ENCODE measurements around the gene SPSB4. TPM values are rescaled to one million over a fixed set of nuclear protein-coding genes. Genes with fewer than 3 reads are reported as not detected.
A peak's percentile ranks its signal among the peaks of the same experiment; 100 is the strongest.

The SPSB4 gene
- total and polyA plus RNA-seq, 9 of the 15 experiments (the other 6 are each of a cell fraction or from before 2014, with no cell fraction given), result not detected

DNA sequence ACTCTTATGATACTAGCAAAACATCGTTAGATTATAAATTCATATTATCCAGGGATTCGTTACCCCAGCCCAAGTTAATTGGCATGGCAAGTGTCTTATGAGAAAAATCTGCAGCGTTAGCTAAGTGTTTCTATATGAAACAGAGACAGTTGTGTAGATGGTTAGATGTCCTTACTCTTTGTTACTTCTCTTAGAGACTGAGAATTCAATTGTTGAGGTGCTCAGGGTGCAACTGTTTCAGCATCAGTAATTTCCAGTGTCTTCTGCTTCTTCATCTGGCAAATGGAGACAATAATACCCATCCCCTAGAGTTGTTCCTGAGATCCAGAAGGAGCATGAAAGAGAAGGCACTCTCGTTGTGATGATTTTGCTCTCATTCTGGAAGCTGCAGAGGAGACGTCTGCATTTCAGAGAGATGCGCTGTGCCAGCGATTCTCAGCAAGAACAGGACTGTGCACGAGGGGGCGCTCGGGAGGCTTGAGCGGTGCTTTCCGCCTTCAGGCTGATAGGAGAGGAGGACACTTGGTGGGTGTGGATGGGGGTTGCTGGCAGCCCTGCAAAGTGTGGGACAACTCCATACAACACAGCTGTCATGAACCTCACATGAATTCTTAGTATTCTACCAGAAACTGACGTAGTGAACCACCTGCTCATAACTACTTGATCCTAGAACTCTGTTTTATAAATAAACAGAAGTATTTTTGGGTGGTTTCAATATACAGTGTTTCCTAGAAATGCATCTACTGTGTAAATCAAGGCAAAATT, 39.7 kb upstream of the SPSB4 start (continued):
- TF ChIP-seq CTCF (IDR thresholded peaks at IDR 0.05 in 2 of 3, conservative IDR thresholded peaks at IDR 0.05 in 1 of 3; ENCODE audit: insufficient read depth in 2 of 3, low read depth in 1 of 3, low read length in 3 of 3) (peak; percentile 86 to 95 (median 87)), SMC3 (conservative IDR thresholded peaks at IDR 0.05; ENCODE audit: insufficient read depth, low read depth, low read length) (peak; percentile 78)

GRCh38 chr3:141011997-141012262, 39.2 kb upstream of the SPSB4 start:
- ATAC-seq, result no peak
- H3K4me2 ChIP-seq (ENCODE audit: insufficient read depth, low read length), result no peak overlapping the region
- WGBS (ENCODE audit: insufficient coverage, low coverage, missing lambda C conversion rate), result 0% methylated on average over 4 of the region's 4 CpGs
- FAIRE-seq, result no peak
- no peak overlapping the region for H3K9ac ChIP-seq (ENCODE audit: insufficient read depth in 1 of 2, low read depth in 2 of 2, low read length in 2 of 2)
- no peak overlapping the region for H3K27ac ChIP-seq (ENCODE audit: extremely low read depth, low read depth, low read length)
- peaks cover 0 to 4% of the 10 kb centered on the region in 2 experiments; a peak in 1 of 5 replicates for H3K4me1 ChIP-seq (replicated peaks in 1 of 2; ENCODE audit: control insufficient read depth in 2 of 2, insufficient read depth in 2 of 2, low read length in 2 of 2)
- no peak overlapping the region for H2AFZ ChIP-seq (ENCODE audit: low read depth, low read length)
- no TSS peak for BruUV-seq (replicated peaks)
- intact Hi-C loops (cut with micrococcal nuclease), result loop anchor here (1.0 kb wide), 2 partner anchors 94 to 180 kb away; no protein-coding TSS in a partner anchor
- no peaks in the 10 kb centered on the region for H3K79me2 ChIP-seq (ENCODE audit: control insufficient read depth, insufficient read depth, low read length)
- in situ Hi-C loops (cut with MboI), result loop anchor here (5.0 to 25.0 kb wide), 2 partner anchors 95 to 175 kb away; no protein-coding TSS in a partner anchor
- ChIA-PET CTCF (ENCODE audit: low intra/inter-chr PET ratio) (interaction anchor here (0.8 to 2.7 kb wide), 3 partner anchors 94 to 244 kb away, joined by 4 to 12 read pairs (median 7); no protein-coding TSS in a partner anchor), POLR2A (no interaction called here)
- TF ChIP-seq WHSC1 (IDR thresholded peaks at IDR 0.05; ENCODE audit: low read length) (no peak), CTCFL (IDR thresholded peaks at IDR 0.05; ENCODE audit: borderline replicate concordance, insufficient read depth, low read depth, low read length, poor library complexity, severe bottlenecking) (no peak), ZNF584 (CRISPR knock-in tag; IDR thresholded peaks at IDR 0.05; ENCODE audit: low read depth) (no peak), ZNF239 (CRISPR knock-in tag; IDR thresholded peaks at IDR 0.05) (no peak)
- no peak overlapping the region for H3K4me3 ChIP-seq
- H3K9me1 ChIP-seq (ENCODE audit: control insufficient read depth, insufficient read depth, low read length), result no peaks in the 10 kb centered on the region
- no peaks in the 10 kb centered on the region for H3K36me3 ChIP-seq (ENCODE audit: control insufficient read depth, insufficient read depth, low read length)
- no peaks in the 10 kb centered on the region for H3K9me3 ChIP-seq (replicated peaks; ENCODE audit: control insufficient read depth, insufficient read depth, low read depth, low read length)
- no peaks in the 10 kb centered on the region for H4K20me1 ChIP-seq (replicated peaks; ENCODE audit: control insufficient read depth, insufficient read depth, low read length)
- H3K27me3 ChIP-seq (ENCODE audit: control insufficient read depth in 2 of 2, insufficient read depth in 2 of 2, low read length in 2 of 2), result peaks cover 11 to 32% of the 10 kb centered on the region in 2 experiments
- DNase-seq (ENCODE audit: extremely low read depth in 1 of 4, low spot score in 3 of 4), result no peak
